ENCODE measurements around the gene HSPD1. TPM values are rescaled to one million over a fixed set of nuclear protein-coding genes. Genes with fewer than 3 reads are reported as not detected.

Gene HSPD1
- total and polyA plus RNA-seq, 2 of the 13 experiments (the other 11 are each of a cell fraction or from before 2014, with no cell fraction given): 685 to 2,610 TPM

DNA sequence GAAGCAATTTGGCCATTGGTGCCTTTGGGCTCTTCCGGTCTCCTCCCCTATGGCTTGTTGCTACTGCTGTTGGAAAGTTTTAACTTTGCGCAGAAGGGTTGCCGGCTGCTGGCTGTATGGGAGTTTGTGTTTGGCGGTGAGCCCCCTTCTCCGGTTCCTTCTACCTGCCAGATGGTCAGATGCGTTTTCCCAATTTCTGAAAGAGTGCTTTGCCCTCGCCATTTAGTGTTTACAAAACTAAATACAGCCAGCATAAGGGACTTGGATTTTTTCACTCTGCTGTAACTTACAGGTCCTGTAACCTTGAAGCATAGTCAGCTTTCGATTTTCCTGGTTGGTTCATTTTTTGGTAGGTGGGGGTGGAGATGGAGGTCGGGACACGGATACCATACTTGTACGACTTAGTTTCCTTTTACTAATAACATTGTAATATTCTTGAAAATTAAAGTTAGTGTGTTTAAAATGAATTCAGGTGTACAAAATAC lies 45.7 kb downstream of the HSPD1 start (continued):
- TF ChIP-seq ZNF549 (CRISPR knock-in tag; IDR thresholded peaks at IDR 0.05) (no peak), KDM2A (CRISPR knock-in tag; IDR thresholded peaks at IDR 0.05; ENCODE audit: borderline replicate concordance, low read depth) (no peak; the same call in 1 of the 2 replicates), WIZ (CRISPR knock-in tag; IDR thresholded peaks at IDR 0.05) (no peak), SSRP1 (CRISPR knock-in tag; IDR thresholded peaks at IDR 0.05) (no peak; the same call in 1 of the 2 replicates), REL (CRISPR knock-in tag; conservative IDR thresholded peaks at IDR 0.05) (no peak), FOSL1 (CRISPR knock-in tag; IDR thresholded peaks at IDR 0.05; ENCODE audit: borderline replicate concordance) (no peak), ZNF614 (CRISPR knock-in tag; IDR thresholded peaks at IDR 0.05; ENCODE audit: borderline replicate concordance) (no peak), SRSF4 (IDR thresholded peaks at IDR 0.05; ENCODE audit: low read depth, low read length, poor library complexity, severe bottlenecking) (no peak), HOXA9 (CRISPR knock-in tag; IDR thresholded peaks at IDR 0.05; ENCODE audit: borderline replicate concordance) (no peak), SOX5 (CRISPR knock-in tag; IDR thresholded peaks at IDR 0.05; ENCODE audit: borderline replicate concordance) (no peak), ZNF782 (CRISPR knock-in tag; IDR thresholded peaks at IDR 0.05; ENCODE audit: borderline replicate concordance) (no peak), TOPORS (CRISPR knock-in tag; IDR thresholded peaks at IDR 0.05) (no peak), XBP1 (CRISPR knock-in tag; IDR thresholded peaks at IDR 0.05) (no peak), ZNF496 (CRISPR knock-in tag; IDR thresholded peaks at IDR 0.05; ENCODE audit: insufficient replicate concordance) (no peak), AHR (CRISPR knock-in tag; IDR thresholded peaks at IDR 0.05) (no peak), HNRNPUL1 (IDR thresholded peaks at IDR 0.05; ENCODE audit: low read depth, low read length) (no peak)
- TF ChIP-seq, protein P1, sequence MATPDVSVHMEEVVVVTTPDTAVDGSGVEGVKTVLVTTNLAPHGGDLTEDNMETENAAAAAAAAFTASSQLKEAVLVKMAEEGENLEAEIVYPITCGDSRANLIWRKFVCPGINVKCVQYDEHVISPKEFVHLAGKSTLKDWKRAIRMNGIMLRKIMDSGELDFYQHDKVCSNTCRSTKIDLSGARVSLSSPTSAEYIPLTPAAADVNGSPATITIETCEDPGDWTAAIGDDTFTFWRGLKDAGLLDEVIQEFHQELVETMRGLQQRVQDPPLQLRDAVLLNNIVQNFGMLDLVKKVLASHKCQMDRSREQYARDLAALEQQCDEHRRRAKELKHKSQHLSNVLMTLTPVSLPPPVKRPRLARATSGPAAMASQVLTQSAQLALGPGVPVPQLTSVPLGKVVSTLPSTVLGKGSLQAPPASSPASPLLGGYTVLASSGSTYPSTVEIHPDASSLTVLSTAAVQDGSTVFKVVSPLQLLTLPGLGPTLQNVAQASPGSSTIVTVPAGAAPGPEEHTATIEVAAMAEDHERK (CRISPR knock-in tag; IDR thresholded peaks at IDR 0.05; ENCODE audit: low read depth): no peak
- TF ChIP-seq, protein P2, sequence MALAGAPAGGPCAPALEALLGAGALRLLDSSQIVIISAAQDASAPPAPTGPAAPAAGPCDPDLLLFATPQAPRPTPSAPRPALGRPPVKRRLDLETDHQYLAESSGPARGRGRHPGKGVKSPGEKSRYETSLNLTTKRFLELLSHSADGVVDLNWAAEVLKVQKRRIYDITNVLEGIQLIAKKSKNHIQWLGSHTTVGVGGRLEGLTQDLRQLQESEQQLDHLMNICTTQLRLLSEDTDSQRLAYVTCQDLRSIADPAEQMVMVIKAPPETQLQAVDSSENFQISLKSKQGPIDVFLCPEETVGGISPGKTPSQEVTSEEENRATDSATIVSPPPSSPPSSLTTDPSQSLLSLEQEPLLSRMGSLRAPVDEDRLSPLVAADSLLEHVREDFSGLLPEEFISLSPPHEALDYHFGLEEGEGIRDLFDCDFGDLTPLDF (CRISPR knock-in tag; IDR thresholded peaks at IDR 0.05): no peak
- TF ChIP-seq, protein P3, sequence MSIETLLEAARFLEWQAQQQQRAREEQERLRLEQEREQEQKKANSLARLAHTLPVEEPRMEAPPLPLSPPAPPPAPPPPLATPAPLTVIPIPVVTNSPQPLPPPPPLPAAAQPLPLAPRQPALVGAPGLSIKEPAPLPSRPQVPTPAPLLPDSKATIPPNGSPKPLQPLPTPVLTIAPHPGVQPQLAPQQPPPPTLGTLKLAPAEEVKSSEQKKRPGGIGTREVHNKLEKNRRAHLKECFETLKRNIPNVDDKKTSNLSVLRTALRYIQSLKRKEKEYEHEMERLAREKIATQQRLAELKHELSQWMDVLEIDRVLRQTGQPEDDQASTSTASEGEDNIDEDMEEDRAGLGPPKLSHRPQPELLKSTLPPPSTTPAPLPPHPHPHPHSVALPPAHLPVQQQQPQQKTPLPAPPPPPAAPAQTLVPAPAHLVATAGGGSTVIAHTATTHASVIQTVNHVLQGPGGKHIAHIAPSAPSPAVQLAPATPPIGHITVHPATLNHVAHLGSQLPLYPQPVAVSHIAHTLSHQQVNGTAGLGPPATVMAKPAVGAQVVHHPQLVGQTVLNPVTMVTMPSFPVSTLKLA (IDR thresholded peaks at IDR 0.05): no peak
- TF ChIP-seq, protein P4, sequence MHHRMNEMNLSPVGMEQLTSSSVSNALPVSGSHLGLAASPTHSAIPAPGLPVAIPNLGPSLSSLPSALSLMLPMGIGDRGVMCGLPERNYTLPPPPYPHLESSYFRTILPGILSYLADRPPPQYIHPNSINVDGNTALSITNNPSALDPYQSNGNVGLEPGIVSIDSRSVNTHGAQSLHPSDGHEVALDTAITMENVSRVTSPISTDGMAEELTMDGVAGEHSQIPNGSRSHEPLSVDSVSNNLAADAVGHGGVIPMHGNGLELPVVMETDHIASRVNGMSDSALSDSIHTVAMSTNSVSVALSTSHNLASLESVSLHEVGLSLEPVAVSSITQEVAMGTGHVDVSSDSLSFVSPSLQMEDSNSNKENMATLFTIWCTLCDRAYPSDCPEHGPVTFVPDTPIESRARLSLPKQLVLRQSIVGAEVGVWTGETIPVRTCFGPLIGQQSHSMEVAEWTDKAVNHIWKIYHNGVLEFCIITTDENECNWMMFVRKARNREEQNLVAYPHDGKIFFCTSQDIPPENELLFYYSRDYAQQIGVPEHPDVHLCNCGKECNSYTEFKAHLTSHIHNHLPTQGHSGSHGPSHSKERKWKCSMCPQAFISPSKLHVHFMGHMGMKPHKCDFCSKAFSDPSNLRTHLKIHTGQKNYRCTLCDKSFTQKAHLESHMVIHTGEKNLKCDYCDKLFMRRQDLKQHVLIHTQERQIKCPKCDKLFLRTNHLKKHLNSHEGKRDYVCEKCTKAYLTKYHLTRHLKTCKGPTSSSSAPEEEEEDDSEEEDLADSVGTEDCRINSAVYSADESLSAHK (CRISPR knock-in tag; IDR thresholded peaks at IDR 0.05; ENCODE audit: borderline replicate concordance): no peak
- TF ChIP-seq, protein P5, sequence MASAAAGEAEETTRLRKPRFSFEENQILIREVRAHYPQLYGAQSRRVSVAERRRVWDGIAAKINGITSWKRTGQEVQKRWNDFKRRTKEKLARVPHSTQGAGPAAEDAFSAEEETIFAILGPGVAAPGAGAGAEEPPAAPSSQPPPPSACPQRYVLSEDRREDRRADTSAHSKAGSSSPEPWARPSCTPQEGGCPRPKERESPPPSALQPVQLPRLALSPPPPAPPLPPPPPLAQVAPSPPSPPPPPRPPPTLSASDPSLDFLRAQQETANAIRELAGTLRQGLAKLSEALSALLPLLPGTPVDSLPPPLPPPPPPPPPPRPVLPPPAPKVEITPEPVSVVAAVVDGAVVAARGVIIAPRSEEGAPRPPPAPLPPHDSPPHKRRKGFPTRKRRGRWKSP (CRISPR knock-in tag; IDR thresholded peaks at IDR 0.05): no peak; the same call in 1 of the 2 replicates
- TF ChIP-seq, protein P6, sequence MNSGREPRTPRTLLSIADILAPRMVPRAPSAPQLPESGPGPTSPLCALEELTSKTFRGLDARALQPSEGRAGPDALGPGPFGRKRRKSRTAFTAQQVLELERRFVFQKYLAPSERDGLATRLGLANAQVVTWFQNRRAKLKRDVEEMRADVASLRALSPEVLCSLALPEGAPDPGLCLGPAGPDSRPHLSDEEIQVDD (CRISPR knock-in tag; IDR thresholded peaks at IDR 0.05; ENCODE audit: borderline replicate concordance): no peak
